BE2C (cell line): ENCODE data around the gene ZNF516.

Experiments used
- DNase-seq: peaks from one replicate; pipeline ENCODE4 v3.0.0-alpha.2; 2020
- H3K27me3 ChIP-seq: fragments of 250-450 bp; sonication (Bioruptor Pico); 2 replicates; pipeline ENCODE4 v1.5.1; 2020; ENCODE audit warnings: mild to moderate bottlenecking
- H3K36me3 ChIP-seq: fragments of 250-450 bp; sonication (Bioruptor Pico); 2 replicates; pipeline ENCODE4 v1.5.1; 2020; ENCODE audit warnings: mild to moderate bottlenecking
- H3K4me1 ChIP-seq: fragments of 250-450 bp; sonication (Bioruptor Pico); 2 replicates; pipeline ENCODE4 v1.5.1; 2020
- H3K4me3 ChIP-seq: 2 replicates; pipeline ENCODE4 v1.5.1; 2011; ENCODE audit warnings: low read depth, low read length
- H3K9me3 ChIP-seq: fragments of 250-450 bp; sonication (Bioruptor Pico); 2 replicates; pipeline ENCODE4 v1.5.1; 2020
- CTCF ChIP-seq: IDR thresholded peaks from 2 replicates; pipeline ENCODE4 v1.5.1; 2012; ENCODE audit warnings: mild to moderate bottlenecking, low read depth, low read length

The ZNF516 gene

DNA sequence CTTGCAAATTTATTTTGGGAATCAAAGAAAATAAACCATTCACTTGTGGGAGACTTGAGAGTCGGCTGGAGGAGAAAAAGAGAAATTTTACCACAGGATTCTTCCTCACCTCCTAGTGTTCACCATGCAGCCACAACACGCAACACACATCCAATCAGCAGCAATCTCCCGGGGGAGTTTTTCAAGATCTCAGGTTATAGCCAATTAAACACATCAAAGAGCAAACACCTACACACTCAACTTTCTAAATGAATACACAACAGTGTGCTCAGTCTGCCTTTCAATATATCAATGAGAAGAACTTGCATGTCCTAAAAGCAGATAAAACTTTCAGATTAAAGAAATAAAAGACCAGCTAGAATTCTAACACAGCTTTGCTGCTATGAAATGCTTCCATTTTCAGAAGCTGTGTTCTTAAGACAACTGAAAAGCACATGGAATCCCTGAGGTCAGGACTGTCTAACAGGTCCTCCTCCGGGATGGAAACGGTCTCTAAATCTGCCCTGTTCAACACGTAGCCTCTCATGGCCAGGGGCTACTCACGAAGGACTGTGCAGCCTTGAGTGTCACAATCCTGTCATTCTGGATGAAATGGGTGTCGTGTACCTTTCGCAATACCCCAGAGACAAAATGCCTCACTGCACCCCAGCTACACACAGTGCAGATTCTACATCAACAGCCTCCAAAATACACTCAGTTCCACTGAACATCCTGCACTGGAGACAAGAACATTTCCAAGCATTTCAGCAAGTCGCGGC, 84.2 kb downstream of the ZNF516 start:
- Histone ChIP-seq H3K4me3 (no peak overlapping the region), H3K9me3 (no peaks in the 10 kb centered on the region), H3K4me1 (no peaks in the 10 kb centered on the region), H3K36me3 (no peaks in the 10 kb centered on the region), H3K27me3 (no peaks in the 10 kb centered on the region)
- no peak for DNase-seq
- TF ChIP-seq CTCF = no peak

GRCh38 chr18:76410033-76410432, 85.0 kb downstream of the ZNF516 start:
- DNase-seq = no peak
- TF ChIP-seq CTCF = no peak
- H3K36me3 ChIP-seq = no peaks in the 10 kb centered on the region
- no peaks in the 10 kb centered on the region for H3K9me3 ChIP-seq
- H3K4me3 ChIP-seq = no peak overlapping the region
- no peaks in the 10 kb centered on the region for H3K27me3 ChIP-seq
- H3K4me1 ChIP-seq = no peaks in the 10 kb centered on the region

DNA sequence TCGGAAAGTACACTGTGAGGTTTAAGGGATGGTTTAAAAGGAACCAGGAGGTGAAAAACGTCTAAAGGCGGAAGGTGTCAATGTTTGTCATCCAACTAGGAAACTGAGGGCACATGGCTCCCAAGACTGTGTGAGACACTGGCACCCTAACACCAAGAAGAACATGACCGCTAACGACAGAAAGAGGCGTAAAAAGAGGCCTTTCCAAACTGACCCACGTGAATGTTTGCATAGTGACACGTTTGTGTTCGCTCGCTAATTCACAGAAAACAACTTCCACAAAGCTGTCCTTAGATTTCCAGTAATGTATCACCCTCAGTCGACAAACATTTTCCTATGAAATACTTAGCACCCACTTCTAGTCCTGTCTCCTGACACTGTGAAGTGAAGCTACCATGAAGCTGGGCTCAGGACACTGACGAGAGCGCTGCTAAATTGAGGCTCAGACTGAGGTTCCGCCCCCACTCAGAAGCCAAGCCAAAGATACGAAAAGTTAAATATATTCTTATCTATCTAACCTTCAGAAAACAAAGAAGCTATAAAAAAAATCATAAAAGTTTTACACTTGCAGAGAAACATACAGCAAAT, 86.5 kb downstream of the ZNF516 start:
- no peak overlapping the region for H3K4me3 ChIP-seq
- no peaks in the 10 kb centered on the region for H3K9me3 ChIP-seq
- H3K36me3 ChIP-seq = no peaks in the 10 kb centered on the region
- H3K27me3 ChIP-seq = no peaks in the 10 kb centered on the region
- TF ChIP-seq CTCF = no peak
- no peaks in the 10 kb centered on the region for H3K4me1 ChIP-seq
- no peak for DNase-seq

DNA sequence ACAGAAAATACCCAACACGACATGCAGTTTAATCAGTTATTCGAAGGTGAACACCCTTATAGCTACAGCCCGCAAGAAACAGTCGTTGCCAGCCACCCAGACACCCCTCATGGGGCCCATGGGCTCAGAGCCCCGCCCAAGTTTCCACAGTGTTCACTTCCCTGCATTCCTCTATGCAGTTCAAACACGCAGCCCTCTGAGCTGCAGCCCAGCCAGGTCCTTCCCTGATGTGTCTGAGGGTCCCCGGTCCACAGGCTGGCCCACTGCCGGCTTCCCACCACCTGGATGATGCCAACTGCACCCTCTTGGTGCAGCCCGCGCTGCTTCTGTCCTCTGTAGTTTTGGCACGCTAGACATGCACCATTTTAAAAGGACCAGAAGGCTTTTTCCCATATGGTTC, 87.4 kb downstream of the ZNF516 start:
- Histone ChIP-seq H3K27me3 (no peaks in the 10 kb centered on the region), H3K36me3 (no peaks in the 10 kb centered on the region), H3K9me3 (no peaks in the 10 kb centered on the region), H3K4me1 (no peaks in the 10 kb centered on the region), H3K4me3 (no peak overlapping the region)
- no peak for TF ChIP-seq CTCF
- DNase-seq = no peak

DNA sequence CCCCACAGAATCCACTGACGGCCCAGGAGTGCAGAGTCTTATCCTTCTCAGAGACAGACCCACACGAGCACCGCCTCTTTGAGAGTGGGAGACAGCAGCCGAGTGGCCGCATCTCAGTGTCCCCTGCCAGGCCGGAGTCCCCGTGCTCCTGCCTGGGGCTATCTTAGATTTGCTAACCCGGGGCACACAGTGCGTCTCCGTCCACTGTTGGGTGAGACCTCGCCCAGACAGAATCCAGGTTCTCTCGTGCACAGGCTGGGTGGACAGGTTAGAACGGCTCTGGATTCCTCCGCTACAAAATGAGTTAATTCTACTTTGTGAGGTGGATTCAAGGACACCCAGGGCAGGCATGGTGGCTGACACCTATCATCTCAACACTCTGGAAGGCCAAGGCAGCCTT, 88.3 kb downstream of the ZNF516 start:
- Histone ChIP-seq H3K9me3 (no peaks in the 10 kb centered on the region), H3K4me3 (no peak overlapping the region), H3K36me3 (no peaks in the 10 kb centered on the region), H3K4me1 (no peaks in the 10 kb centered on the region), H3K27me3 (no peaks in the 10 kb centered on the region)
- no peak for DNase-seq
- TF ChIP-seq CTCF = no peak

GRCh38 chr18:76405681-76406356, 89.2 kb downstream of the ZNF516 start:
- DNase-seq = no peak
- H3K4me1 ChIP-seq = no peaks in the 10 kb centered on the region
- no peak overlapping the region for H3K4me3 ChIP-seq
- H3K27me3 ChIP-seq = no peaks in the 10 kb centered on the region
- TF ChIP-seq CTCF = peak; percentile 18
- no peaks in the 10 kb centered on the region for H3K9me3 ChIP-seq
- H3K36me3 ChIP-seq = no peaks in the 10 kb centered on the region
